ENCODE results near the gene ATF7IP.
A peak's percentile ranks its signal among the peaks of the same experiment; 100 is the strongest.
"Not testable (repeated sequence)": the region's sequence is repeated elsewhere in the genome, so short reads cannot be mapped to it uniquely, and the experiment has no call there.

Gene ATF7IP

DNA sequence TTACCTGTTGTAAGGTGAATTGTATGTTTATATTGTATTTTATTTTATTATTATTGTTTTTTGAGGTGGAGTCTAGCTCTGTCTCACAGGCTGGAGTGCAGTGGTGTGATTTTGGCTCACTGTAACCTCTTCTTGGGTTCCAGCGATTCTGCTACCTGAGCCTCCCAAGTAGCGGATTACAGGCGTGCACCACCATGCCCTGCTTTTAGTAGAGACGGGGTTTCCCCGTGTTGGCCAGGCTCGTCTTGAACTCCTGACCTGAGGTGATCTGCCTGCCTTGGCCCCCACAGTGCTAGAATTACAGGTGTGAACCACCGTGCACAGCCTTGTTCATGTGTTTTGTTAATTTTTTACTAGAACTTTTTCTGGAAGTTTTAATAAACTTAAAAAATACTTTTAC, 3.8 kb downstream of the ATF7IP start:
- DNase-seq, result no peak

DNA sequence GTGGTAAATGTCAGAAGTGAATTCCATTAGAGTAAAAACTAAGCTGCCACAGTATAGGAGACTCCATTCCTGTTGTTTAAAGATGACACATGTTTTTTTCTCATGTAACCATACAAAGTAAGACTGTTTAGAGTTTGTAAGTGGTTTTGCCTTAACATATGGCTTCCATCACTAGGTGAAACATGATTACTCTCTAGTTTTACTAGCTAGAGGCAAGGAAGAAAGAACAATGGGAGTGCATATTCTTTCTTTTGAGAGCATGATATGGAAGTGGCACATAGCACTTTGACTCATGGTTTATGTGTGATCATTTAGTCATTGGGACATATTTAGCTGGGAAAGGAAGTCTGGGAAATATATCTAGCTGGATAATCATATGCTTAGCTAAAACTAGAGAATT, 7.7 kb downstream of the ATF7IP start:
- DNase-seq, result no peak

DNA sequence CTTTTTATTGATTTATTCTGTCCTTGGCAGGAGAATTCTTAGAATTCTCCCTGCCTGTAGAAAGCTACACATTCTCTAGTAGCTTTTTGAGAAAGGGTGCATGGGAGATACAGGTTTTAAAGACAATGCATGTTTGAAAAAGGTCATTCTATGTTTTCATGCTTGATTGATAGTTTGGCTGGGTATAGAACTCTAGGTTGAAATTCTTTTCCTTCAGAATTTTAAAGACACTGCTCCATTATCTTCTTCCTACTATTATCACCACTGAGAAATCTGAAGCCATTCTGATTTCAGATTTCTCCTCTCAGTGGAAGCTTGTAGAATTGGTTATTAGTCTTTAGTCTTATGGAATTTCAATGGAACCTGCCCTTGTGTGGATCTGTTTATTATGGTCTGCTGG, 14.0 kb downstream of the ATF7IP start:
- DNase-seq, result no peak

DNA sequence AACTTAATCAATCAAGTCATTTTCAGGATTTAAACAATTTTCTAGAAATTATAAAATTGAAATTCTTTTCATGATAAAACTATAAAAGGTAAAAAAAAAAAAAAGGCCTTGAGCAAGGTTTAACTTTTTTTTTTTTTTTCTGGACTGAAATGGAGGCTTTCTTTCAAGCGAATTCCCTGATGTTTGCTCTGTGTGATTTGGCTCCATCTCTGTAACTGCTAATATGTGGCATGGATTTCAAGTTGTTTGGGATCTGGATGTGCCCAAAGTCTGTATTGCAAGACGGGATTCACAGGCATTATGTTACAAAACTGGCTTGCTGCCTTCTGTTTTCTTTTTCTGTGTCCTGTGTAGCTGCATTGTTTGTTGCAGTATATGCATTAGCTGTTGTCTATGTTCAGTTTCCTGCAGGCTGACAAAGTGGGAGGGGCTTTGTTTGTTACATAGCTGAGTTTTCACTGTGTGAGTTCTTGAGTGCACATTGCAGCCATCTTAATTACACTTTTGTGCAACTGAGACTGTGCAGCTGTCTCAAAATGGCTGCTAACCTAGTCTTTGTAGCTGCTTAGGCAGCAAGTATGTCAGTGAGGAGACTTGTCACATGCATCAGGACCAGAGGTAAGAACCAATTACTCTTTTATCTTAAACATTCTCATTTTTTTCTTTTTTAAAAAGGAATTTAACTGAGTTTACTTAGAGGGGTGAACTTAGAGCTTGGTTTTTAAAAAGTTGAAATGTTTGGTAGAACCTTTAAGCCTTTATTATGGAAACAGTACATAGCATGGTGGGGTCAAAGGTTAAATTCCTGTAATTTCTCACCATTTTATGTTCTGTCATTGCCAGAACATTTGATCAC, 19.5 kb downstream of the ATF7IP start:
- DNase-seq, result peak; percentile 90

DNA sequence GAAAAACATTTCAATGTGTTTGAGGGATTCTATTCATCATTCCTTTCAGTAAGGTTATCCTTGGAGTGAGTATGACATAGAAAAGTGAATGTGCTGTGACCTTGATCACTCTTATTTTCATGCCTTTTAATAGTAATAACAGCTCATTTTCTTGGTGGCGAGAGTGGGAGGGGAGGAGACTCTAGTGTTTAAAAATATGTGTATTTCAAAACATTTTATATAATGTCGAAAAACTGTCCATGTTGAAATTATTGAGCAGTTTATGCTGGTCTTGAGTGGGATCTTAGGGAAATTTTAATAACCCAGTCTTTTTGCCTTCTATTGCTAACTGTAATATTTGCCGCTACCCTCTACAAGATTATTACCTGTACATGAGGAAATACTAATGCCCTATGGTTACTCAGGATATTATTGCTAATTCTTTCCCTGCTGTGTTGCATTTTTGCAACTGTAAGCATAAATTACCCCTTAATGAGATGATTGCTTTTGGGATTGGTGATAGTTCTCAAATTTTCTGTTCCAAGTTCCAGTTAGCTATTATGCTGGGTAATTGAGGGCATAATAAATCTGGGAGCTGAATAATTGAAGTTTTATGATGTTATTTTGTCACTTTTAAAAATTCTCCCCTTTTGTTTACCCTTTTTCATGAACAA, 21.9 kb downstream of the ATF7IP start:
- DNase-seq, result no peak

DNA sequence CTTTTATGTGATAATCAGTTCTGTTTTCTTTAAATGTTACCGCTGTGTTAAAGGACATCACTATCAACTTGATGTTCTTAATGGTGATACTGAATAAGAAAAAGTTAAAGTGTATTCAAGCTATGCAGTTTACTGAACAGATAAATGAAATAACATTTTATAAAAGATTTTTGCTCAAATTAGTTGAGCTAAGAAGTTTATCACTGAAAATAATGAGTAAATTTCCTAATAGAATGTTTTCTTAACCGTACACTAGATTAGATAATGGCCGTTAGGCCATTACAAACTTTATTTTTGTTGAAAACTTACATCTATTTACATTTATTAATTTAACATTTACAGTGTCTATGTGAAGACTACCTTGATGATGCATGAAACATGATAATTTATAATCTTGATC, 25.0 kb downstream of the ATF7IP start:
- DNase-seq, result no peak

DNA sequence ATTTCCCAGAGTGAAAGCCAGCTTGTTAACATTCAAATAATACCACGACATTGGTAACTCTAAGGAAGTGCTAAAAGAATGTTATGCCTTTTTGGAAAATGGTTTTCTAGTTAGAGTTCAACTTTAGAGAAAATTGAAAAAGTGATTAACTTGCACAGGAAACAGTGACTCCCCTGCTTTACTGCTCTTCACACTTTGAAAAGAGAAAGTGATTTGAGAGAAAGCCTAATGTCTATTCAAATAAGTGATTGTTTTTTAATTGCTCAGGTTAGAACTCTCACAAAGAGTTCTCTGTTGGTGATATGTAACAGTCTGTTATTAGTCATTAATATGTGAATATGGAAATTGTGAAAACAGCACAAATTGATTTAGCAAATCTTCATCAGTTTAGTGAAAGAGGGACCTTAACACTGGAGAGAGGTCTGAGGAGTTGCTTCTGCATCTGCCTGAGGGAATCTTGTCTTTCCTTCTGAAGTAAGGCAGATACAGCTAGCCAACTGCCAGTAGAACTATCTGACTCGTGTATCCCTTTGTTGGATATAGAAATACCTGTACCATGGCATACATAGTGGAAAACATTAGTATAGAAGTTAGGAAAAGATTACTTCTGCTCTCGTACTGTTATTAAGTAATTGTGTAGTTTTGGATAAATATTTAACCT, 25.5 kb downstream of the ATF7IP start:
- no peak for DNase-seq

DNA sequence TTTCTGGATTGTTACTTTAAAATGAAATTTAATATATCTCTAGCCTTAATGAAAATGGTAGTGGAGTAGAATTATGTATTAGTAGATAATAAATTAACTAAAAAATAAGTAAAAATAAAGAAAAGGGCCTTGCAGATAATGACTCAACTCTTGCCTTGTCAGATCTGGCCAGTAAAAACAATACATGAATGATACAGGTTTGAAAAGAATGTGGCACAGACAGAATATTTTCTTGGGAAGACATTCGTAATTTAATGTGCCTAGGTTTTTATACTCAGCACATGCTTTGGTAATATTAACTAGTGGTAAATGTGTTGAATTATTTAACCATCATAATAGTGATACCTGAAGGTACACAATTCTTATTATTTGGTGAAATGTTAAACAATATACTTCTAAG, 28.3 kb downstream of the ATF7IP start:
- no peak for DNase-seq

DNA sequence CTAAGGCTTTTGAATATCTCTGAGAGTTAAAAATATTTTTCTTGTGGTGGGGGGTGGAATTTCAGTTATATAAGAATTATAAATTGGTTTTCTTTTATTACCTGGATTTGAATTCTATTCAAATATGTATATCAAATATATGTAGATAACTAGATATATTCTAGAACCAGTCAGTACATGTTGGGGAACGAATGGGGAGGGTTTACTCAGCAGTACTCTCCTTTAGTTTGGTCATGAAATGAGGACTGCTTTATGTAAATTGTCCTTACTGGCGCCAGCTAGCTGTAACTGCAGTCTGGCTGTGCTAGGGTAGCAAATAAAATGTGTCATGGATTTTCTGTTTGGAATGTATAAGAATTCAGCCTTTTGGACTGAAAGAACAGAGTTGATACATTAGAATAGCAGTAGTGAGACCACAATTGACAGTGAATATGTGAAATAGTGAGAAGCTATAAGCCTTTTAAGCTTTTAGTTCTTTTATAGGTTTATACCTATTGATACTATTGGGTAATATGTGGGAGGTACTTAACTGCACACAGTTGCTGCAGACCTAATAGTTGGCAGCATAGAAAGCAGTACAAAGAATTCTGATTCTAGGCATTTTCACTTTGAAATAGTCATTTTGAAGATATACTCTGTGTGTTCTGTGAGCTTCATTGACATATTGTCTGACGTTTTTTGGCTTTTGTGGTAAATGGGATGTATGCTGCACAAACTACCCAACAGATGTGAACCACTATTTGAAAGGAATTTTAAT, 29.0 kb downstream of the ATF7IP start:
- peak; percentile 79 for DNase-seq

DNA sequence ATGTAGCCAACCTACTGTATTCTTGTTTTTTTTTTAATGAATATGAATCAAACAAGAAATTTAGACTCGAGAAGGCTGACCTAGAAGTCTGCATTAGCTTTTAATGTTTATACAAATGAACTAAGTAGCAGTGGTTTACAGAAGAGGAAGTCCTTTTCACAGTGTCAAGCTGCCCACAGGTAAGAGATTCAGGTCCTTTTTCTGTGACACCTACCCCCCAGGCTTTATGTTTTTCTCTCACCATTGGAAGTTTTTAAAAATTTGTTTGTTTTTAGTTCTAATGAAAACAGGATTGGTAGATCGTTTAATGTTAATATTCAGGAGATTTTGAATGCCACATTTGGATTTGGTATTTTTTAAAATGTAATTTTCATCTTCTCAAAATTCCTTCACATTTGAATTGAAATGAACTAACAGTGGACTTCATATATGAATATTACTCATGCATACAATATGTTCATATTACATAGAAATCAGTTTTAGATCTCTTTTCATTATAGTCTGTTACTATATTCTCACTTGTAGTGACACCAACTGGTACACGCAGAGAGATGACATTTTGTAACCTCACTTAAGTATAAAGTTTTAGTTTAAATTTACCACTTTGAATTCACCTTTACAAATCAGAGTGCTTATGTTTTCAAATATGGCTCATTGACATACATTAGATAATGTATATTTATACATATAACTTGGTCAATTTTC, 29.7 kb downstream of the ATF7IP start:
- DNase-seq, result peak; percentile 55

DNA sequence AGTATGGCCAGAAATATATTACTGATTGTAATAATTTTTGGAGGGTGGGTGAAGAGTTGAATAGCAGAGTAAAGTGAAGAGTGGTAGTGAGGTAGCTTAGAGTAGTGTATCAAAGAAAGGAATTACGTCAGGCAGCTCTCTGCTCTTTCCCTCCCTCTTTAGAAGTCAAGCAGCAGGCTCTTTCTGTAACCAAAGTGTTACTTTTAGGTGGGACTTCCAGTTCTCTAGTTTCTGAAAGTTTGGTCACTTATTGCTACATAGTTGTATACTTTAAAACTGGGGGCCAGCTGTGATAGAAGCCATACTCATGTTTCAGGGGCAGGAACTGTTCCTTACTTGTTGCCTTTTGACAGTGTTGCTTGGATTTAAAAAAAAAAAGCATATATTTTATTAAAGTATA, 30.6 kb downstream of the ATF7IP start:
- no peak for DNase-seq

DNA sequence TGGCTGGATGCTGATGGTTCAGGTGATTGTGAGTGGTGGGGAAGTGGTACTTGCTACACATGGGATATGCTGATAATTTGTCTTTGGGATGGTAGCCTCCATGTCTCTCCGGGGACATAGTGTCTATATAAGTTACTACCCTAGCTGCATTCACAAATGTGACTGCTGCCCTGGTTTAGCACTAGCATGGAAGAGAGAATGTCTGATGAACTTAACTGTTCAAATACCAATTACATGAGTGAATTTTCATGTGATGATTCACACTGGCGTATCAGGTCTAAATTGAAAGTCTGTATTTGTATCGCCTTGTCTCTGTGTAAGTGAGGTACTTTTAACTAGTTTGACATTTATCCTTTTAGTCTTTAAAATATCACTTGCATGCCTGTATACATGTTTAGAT, 34.4 kb downstream of the ATF7IP start:
- DNase-seq, result no peak

DNA sequence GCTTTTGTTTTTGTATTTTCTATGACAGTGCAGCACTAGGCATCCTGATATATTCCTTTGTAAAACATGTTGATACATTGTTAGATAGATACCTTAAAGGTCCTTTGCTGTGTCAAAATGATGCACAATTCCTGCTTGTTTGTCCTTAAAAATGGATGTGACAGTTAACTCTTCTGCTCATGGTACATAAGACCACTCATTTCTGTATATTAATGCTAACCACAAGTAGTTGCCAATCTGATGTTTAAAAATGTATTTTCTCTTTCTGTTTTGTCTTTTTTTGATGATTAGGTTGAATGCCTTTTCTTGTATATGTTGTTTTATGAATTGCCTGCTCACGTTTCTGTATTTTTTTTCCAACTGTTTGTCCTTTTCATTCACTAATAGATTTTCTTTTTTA, 35.1 kb downstream of the ATF7IP start:
- no peak for DNase-seq

DNA sequence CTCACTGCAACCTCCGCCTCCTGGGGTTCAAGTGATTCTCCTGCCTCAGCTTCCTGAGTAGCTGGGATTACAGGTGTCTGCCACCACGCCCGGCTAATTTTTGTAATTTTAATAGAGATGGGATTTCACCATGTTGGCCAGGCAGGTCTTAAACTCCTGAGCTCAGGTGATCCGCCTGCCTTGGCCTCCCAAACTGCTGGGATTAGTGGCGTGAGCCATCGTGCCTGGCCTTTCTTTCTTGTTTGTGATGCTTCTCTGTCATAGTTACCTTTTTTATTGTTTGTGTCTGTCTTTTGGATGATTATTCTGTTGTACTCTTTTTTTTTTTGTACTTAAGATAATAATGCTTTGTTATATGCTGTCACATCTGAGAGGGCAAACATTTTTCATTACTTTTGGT, 35.8 kb downstream of the ATF7IP start:
- DNase-seq, result not testable (repeated sequence)

DNA sequence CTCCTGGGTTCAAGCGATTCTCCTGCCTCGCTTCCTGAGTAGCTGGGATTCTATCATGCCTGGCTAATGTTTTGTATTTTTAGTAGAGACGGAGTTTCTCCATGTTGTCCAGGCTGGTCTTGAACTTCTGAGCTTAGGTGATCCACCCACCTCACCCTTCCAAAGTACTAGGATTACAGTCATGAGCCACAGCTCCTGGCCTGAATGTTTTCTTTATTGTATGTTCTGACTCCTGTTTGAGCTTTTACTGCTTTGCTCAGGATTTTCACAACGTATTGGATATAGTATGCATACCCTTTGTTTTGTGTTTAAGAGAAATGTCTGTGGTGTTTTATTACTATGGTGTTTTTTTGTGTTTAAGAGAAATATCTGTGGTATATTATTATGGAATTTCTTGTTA, 37.2 kb downstream of the ATF7IP start:
- DNase-seq, result no peak

DNA sequence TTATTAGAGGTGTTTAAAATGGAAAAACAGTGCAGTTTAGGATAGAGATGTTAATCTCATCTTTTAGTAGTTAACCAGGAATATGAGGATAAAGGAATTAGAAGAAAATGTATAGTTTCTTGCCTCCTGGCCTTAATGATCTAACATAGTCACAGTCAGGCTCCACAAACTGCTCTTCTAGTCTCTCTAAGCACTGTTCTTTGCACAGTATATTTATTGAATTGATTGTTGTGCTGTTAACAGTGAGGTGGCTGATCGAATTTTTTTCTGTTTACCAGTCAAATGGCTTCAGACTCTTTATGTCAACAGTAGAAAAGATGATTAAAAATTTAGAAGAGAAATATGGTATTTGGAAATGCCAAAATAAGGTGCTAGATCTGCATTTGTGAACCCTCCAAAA, 37.8 kb downstream of the ATF7IP start:
- no peak for DNase-seq

DNA sequence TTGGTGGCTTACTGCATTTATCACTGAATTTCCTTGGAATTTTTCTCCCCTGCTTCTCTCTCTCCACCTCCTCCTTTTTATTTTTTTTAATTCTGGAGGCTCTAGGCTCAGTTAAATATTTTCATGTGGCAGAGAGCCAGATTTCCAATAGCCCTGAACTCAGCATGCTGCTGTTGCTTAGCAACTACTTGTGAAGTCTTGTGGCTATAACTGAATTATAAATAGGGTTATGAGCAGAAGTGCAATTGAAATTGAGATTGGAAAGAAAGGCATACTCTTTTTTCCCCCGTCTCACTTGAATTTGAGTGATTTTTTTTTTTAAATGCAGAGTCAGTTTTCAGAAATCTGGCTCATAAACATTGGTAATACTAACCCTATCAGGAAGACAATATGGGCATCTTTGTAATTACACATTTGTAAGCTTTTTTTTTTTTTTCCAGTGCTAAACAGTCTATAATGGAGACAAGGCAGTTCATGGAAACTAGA, 38.3 kb downstream of the ATF7IP start:
- peak; percentile 88 for DNase-seq

DNA sequence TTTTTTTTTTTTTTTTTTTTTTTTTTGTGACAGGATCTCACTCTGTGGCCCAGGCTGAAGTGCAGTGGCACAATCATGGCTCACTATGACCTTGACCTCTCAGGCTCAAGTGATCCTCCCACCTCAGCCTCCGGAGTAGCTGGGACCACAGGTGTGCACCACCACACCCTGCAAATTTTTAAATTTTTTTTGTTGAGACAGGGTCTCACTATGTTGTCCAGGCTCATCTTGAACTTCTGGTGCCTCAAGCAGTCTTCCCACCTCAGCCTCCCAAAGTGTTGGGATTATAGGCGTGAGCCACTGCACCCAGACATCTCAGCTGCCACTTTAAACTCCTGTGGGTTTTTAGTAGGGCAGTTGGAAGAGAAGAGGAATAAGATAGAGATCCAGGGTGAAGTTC, 39.9 kb downstream of the ATF7IP start:
- not testable (repeated sequence) for DNase-seq

DNA sequence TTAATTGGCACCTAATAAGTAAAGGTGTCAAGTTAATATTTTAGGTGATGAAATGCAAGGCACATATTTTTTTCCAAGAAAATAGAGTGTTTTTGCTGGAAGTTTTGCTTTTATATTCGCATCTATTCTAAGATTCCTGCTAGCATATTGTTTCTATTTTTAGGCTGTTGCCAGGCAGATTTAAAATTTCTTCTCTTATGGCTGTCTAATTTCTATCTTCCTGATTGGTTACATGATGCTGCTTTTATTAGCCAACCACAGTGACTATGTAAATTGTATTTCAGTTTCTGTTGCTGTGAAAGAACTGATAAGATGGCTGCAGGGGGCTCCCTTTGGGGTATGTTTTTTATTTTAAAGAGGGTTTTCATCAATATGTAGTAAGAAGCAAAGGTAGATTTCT, 42.7 kb downstream of the ATF7IP start:
- DNase-seq, result peak; percentile 10

DNA sequence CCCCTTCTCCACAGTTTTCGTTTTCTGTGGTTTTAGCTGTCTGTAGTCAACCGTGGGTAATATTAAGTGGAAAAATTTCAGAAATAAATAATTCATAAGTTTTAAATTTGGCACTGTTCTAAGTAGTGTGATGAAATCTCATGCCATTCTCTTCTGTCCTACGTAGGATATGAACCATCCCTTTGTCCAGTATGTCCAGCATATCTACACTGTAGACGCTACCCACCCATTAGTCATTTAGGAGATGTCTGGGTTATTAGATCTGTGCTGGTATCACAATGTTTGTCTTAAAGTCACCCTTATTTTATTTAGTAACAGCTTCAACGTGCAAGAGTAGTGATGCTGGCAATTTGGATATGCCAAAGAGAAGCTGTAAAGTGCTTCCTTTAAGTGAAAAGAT, 44.7 kb downstream of the ATF7IP start:
- no peak for DNase-seq

DNA sequence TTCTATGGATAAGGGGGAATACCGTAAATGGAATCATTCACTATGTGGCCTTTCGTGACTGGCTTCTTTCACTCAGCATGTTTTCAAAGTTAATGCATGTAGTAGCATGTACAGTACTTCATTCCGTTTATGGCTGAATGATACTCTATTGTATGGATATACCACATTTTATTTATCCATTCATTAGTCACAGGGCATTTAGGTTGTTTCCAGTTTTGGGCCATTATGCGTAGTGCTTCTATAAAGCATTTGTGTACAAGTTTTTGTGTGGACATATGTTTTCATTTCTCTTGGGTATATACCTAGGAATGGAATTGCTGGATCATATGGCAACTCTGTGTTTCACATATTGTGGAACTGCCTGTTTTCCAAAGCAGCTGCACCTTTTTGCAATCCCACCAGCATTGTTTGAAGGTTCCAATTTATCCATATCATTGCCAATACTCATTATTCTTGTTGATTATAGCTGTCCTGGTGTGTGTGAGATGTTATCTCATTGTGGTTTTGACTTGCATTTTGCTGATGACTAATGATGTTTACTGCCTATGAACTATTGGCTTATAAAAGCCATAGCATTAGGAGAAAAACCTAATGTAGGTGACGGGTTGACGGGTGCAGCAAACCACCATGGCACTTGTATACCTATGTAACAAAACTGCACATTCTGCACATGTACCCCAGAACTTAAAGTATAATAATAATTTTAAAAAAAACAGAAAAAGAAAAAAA, 45.5 kb downstream of the ATF7IP start:
- DNase-seq, result no peak

DNA sequence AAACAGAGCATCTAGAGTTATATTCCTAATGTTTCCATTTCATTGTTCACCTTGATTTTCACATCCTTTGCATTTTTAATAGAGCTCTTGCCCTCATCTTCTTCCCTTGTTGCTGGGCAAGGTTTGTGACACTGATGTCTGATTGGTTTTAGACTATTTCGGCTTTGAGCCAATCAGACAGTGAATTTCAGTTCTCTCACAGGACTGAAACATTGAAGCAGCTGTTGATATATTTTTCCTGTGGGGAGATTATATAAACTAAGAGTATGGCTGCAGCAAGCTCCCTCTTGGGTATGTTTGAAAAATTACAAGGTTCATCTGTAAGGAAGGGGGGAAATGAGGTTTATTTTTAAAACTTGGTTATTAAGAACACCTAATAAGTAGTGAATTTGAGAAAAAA, 51.2 kb downstream of the ATF7IP start:
- DNase-seq, result peak; percentile 72
